Activated B cell treated with CpG ODN at 0.5 μM for 24 hours (primary cell): ENCODE data around the gene TRIP10. TPM values are rescaled to one million over a fixed set of nuclear protein-coding genes. Genes with fewer than 3 reads are reported as not detected.
"Not testable (repeated sequence)": the region's sequence is repeated elsewhere in the genome, so short reads cannot be mapped to it uniquely, and the experiment has no call there.

ENCODE experiments used
- ATAC-seq: fragments of 200-7000 bp; cut with Tn5 transposase; one replicate; pipeline ENCODE4 v1.10.0; 2021; ENCODE audit warnings: low read depth, mild to moderate bottlenecking, moderate library complexity
- CTCF ChIA-PET: fragments of 350-600 bp; sonication (Branson Sonifier 250); formaldehyde crosslinking; loops from one replicate; lab custom pipeline; 2021; ENCODE audit warnings: antibody characterized with exemption; lab: Charles Lee
- POLR2A ChIA-PET: fragments of 350-600 bp; sonication (Branson Sonifier 250); formaldehyde crosslinking; loops from one replicate; lab custom pipeline; 2021; ENCODE audit warnings: antibody characterized with exemption; lab: Charles Lee
- DNase-seq: peaks from one replicate; pipeline ENCODE4 v3.0.0; 2022
- H3K27ac Mint-ChIP-seq: one replicate; pipeline ENCODE4 v1.8.0; 2020; ENCODE audit warnings: mixed read lengths
- H3K27me3 Mint-ChIP-seq: one replicate; pipeline ENCODE4 v1.8.0; 2021; ENCODE audit warnings: mixed read lengths
- H3K36me3 Mint-ChIP-seq: one replicate; pipeline ENCODE4 v1.8.0; 2021; ENCODE audit warnings: low read depth, mixed read lengths
- H3K4me1 Mint-ChIP-seq: one replicate; pipeline ENCODE4 v1.8.0; 2021; ENCODE audit warnings: mixed read lengths
- H3K4me3 Mint-ChIP-seq: one replicate; pipeline ENCODE4 v1.8.0; 2020; ENCODE audit warnings: mild to moderate bottlenecking, mixed read lengths
- H3K9me3 Mint-ChIP-seq: one replicate; pipeline ENCODE4 v1.8.0; 2020; ENCODE audit warnings: mixed read lengths
- CTCF ChIP-seq: fragments of 200-600 bp; IDR thresholded peaks from one replicate; pipeline ENCODE4 v1.8.0; 2022; ENCODE audit warnings: antibody characterized with exemption, mild to moderate bottlenecking
- intact Hi-C: fragments of 100-400 bp; cut with micrococcal nuclease; formaldehyde crosslinking; loops from one replicate; pipeline ENCODE4 v1.15.1; 2024
- total RNA-seq: library from RNA; stranded (reverse); gene quantifications from 2 replicates; pipeline ENCODE4 v1.2.3, GENCODE V29; 2022

The TRIP10 gene
- total RNA-seq, 1 donor from 2014 or later = 101 TPM

- ChIA-PET CTCF (interaction anchor here (0.9 to 3.4 kb wide), 7 partner anchors 30 to 252 kb away, joined by 3 to 12 read pairs (median 4); partner anchors contain the start of gene TRIP10), POLR2A (interaction anchor here (0.6 to 10.1 kb wide), 5 partner anchors 27 to 405 kb away, joined by 3 to 333 read pairs (median 5); partner anchors contain the start of gene GPR108)
- TF ChIP-seq CTCF = no peak
- no peaks in the 10 kb centered on the region for H3K27me3 Mint-ChIP-seq
- H3K4me1 Mint-ChIP-seq = peaks cover 46% of the 10 kb centered on the region
- ATAC-seq = no peak
- H3K4me3 Mint-ChIP-seq = peak overlapping the region; percentile 88
- H3K36me3 Mint-ChIP-seq = peaks cover 9% of the 10 kb centered on the region
- DNase-seq = no peak
- no peaks in the 10 kb centered on the region for H3K9me3 Mint-ChIP-seq
- peak overlapping the region; percentile 85 for H3K27ac Mint-ChIP-seq
- intact Hi-C loops = loop anchor here (5.0 kb wide), 1 partner anchor 191 kb away; no protein-coding TSS in a partner anchor
Observed at GRCh38 chr19:6768236-6768785, 28.8 kb downstream of the TRIP10 start.

GRCh38 chr19:6769006-6769619 is 29.6 kb downstream of the TRIP10 start:
- no peak for DNase-seq
- intact Hi-C loops = loop anchor here (5.0 kb wide), 1 partner anchor 192 kb away; no protein-coding TSS in a partner anchor
- H3K4me3 Mint-ChIP-seq = no peak overlapping the region
- no peak for ATAC-seq
- H3K36me3 Mint-ChIP-seq = peaks cover 14% of the 10 kb centered on the region
- no peaks in the 10 kb centered on the region for H3K9me3 Mint-ChIP-seq
- POLR2A ChIA-PET = interaction anchor here (0.6 to 10.1 kb wide), 3 partner anchors 32 to 406 kb away, joined by 3 to 333 read pairs (median 12); partner anchors contain the start of gene GPR108
- H3K27ac Mint-ChIP-seq = peak overlapping the region; percentile 44
- TF ChIP-seq CTCF = no peak
- CTCF ChIA-PET = interaction anchor here (1.1 to 3.4 kb wide), 6 partner anchors 30 to 253 kb away, joined by 3 to 12 read pairs (median 5); partner anchors contain the start of gene TRIP10
- H3K27me3 Mint-ChIP-seq = no peaks in the 10 kb centered on the region
- peaks cover 52% of the 10 kb centered on the region for H3K4me1 Mint-ChIP-seq

- not testable (repeated sequence) for H3K9me3 Mint-ChIP-seq, H3K27me3 Mint-ChIP-seq, DNase-seq, ATAC-seq
- Mint-ChIP-seq H3K4me3 (peak overlapping the region; percentile 95), H3K36me3 (peaks cover 30% of the 10 kb centered on the region), H3K27ac (peak overlapping the region; percentile 92), H3K4me1 (peaks cover 60% of the 10 kb centered on the region)
- ChIA-PET CTCF (interaction anchor here (1.3 to 3.5 kb wide), 4 partner anchors 31 to 92 kb away, joined by 4 to 31 read pairs (median 11); partner anchors contain the start of gene GPR108), POLR2A (interaction anchor here (0.6 to 10.1 kb wide), 12 partner anchors 12 to 614 kb away, joined by 3 to 333 read pairs (median 8); partner anchors contain the start of genes GPR108 and TNFSF9)
- intact Hi-C loops = loop anchor here (1.0 to 2.0 kb wide), 6 partner anchors 18 to 399 kb away; partner anchors contain the start of genes ALKBH7 and GPR108
Observed at GRCh38 chr19:6771648-6772027, 32.2 kb downstream of the TRIP10 start.

GRCh38 chr19:6772028-6772865 is 32.8 kb downstream of the TRIP10 start, which contains the start of gene VAV1:
Gene VAV1, plus strand, starts transcription at chr19:6772708. Its CDS starts 100 bp downstream, at chr19:6772808.
- peak; percentile 71 for DNase-seq
- H3K27ac Mint-ChIP-seq = peak within 1 kb of the TSS; percentile 92
- peaks cover 36% of the 10 kb centered on the region for H3K36me3 Mint-ChIP-seq
- H3K4me1 Mint-ChIP-seq = peaks cover 60% of the 10 kb centered on the region
- peak within 1 kb of the TSS; percentile 95 for H3K4me3 Mint-ChIP-seq
- no peaks in the 10 kb centered on the region for H3K27me3 Mint-ChIP-seq
- intact Hi-C loops = loop anchor here (1.0 to 2.0 kb wide), 6 partner anchors 19 to 399 kb away; partner anchors contain the start of genes ALKBH7 and GPR108
- ChIA-PET POLR2A (interaction anchor here (0.5 to 10.1 kb wide), 36 partner anchors 9 to 1943 kb away, joined by 3 to 333 read pairs (median 4); partner anchors contain the start of genes DENND1C, GPR108, KHSRP and SAFB2), CTCF (interaction anchor here (0.8 to 3.5 kb wide), 7 partner anchors 15 to 141 kb away, joined by 3 to 31 read pairs (median 6); partner anchors contain the start of gene GPR108)
- H3K9me3 Mint-ChIP-seq = no peaks in the 10 kb centered on the region
- no peak for TF ChIP-seq CTCF
- peak; percentile 58 for ATAC-seq
